Stimulated activated CD8-positive, alpha-beta memory T cell treated with anti-CD3 and anti-CD28 coated beads, Interleukin-12 subunit alpha, Interleukin-12 subunit beta, amount 100 ng/mL, for 1 hour (primary cell): Measurements from ENCODE around the gene SNAI1.
"Not testable (repeated sequence)": the region's sequence is repeated elsewhere in the genome, so short reads cannot be mapped to it uniquely, and the experiment has no call there.

Experiments used
- DNase-seq: peaks from one replicate; pipeline ENCODE4 v3.0.0-alpha.2; 2020; ENCODE audit warnings: low read depth

The SNAI1 gene

DNA sequence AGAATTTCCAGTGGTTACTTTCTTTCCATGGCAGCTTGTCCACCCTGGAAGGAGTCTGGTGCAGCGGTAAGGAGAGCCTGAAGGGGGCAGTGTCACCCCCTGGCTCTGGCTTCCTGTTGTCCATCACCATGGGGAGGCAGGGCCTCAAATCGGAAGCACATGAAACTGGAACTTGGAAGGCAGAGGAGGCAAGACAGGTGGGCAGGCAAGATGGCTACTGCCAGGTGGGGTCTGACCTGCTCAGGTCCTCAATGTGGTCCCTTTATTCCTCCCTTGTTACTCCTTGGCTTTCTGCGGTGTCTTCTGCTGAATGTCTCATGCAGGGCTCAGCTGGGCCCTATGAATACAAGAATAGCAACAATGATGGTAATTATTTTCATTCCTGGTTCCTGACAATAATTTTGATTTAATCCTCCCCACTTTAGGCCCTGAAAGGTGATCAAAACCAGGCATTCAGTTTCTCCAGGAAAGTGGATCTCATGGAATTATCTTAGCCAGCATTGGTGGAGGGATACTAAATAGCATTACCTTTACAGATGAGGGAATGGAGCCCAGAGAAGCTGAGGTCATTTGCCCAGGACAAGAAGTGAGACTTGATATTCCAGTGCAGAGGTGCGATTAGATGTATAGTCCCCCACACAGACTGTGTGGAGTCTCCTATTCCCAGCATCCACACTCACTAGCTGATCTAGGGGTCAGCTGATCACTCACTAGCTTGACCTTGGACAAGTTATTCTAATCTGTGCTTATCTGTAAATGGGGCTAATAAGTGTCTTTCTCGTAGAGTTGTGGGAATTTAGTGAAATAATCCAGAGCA lies 17.6 kb upstream of the SNAI1 start:
- DNase-seq = no peak

DNA sequence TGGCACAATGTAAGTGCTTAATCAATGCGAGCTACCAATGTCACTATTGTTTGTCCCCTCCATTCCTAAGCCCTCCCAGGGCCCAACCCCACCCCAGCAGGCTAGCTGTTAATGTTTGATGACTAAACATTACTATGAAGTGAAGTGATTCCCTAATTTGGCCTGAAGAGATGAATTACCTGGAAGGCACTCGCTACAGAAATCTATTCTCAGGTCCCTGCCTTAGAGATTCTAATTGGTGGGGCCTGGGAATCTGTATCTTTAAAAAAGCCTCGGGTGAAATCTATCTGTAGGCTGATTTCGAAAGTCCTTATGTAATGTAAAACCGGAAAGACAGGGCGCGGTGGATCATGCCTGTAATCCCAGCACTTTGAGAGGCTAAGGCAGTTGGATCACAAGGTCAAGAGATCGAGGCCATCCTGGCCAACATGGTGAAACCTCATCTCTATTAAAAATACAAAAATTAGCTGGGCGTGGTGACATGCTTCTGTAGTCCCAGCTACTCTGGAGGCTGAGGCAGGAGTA lies 16.9 kb upstream of the SNAI1 start:
- no peak for DNase-seq

DNA sequence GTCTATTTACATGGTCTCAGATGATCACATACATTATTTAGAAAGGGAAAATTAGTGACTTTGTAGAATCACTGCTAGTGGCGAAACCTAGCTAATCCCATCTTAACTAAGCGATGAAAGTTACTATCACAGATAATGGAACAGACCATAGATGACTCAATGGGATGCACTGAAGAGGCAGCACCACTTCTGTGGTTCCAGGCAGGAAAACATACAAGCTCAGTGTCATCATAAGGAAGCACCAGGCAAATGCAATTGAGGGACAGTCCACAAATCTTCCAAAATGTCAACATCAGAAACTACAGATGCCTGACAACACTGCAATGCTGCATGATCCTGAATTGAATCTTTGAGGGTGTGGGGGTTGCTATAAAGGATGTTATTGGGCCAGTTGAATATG lies 15.9 kb upstream of the SNAI1 start:
- DNase-seq = no peak

GRCh38 chr20:49969234-49969633 lies 13.5 kb upstream of the SNAI1 start:
- DNase-seq = no peak

GRCh38 chr20:49969946-49970345 lies 12.8 kb upstream of the SNAI1 start:
- DNase-seq = no peak

DNA sequence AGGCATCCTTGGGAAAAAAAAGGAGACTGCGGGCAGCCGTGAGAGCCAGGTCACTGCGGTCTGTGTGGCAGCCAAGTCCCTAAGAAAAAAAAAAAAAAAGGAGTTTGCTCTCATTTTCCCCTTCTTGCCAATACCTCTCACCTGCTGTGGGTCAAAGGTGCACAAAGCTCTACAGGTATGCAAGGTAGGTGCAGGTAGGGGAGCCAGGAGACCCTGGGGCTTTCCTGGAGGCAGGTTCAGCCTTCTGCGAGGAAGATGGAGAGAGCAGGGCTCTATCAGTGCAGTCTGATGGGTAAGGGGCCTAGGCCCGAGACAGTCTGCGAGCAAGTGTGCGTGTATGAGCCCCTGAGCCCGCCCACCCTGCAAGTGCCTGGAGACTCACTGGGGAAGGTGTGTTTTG lies 12.3 kb upstream of the SNAI1 start:
- DNase-seq = no peak

GRCh38 chr20:49973981-49974380 lies 8.8 kb upstream of the SNAI1 start:
- no peak for DNase-seq

DNA sequence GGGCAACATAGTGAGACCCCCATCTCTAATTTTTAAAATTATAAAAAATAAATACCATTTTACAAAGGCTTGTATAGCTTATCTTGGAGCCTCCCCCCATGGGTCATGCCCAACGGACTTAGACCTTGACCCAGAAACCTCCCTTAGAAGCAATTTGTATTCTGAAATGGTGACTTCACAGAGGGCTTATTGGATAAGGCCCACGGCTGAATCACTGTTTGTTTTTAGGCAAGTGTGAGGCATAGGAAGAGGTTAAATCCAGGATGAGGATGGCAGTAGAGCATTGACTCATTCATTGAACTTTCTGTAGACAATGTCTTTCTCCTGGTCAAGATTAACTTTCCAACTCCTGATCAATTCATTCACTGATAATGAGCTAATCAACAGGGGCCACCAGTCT lies 6.2 kb upstream of the SNAI1 start:
- no peak for DNase-seq

DNA sequence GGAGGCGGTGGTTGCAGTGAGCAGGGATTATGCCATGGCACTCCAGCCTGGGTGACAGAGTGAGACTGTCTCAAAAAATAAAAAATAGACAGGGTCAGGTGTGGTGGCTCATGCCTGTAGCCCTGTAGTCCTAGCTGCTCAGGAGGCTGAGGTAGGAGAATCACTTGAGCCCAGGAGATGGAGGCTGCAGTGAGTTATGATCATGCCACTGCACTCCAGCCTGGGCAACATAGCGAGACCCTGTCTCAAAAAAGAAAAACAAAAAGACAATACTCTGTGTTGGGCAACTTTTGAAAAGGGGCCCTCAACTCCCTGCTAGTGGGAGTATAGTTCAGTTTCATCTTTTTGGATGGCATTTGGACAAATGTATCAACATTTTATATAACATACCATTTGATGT lies 5.0 kb upstream of the SNAI1 start:
- not testable (repeated sequence) for DNase-seq

GRCh38 chr20:49978685-49979029 lies 4.1 kb upstream of the SNAI1 start:
- DNase-seq = no peak

DNA sequence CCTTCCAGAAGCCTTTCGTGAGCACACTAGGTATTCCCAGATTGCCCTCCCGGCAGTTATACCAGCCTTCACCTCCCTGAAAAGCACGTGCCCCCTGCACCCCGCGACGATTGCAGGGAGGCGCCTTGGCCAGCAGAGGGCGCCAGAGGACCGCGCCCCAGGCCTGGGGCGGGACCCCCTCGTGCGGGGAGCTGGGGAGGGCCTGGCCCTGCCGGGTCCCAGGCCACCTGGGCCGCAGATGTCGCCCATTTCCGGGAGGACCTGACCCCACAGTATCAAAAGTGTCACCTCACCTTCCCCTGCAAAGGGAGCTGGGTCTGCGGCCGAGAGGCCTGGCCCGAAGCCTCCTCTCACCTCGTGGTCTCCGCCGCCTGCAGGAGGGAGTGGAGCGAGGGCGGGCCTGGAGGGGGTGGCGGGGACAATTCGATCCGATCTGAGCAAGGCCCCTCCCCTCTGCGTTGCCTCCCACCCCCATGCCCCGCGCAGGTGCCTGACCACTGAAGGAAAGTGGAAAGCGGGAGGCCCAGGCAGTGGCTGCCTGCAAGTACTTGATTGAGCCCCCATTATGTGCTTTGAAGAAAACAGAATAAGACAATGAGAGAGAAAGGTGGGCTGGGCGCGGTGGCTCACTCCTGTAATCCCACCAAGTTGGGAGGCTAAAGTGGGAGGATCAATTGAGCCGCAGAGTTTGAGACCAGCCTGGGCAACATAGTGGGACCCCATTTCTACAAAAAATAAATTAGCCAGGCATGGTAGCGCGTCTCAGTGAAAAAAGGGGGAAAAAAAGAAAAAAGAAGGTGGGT lies 3.5 kb upstream of the SNAI1 start:
- DNase-seq = peak; percentile 47

DNA sequence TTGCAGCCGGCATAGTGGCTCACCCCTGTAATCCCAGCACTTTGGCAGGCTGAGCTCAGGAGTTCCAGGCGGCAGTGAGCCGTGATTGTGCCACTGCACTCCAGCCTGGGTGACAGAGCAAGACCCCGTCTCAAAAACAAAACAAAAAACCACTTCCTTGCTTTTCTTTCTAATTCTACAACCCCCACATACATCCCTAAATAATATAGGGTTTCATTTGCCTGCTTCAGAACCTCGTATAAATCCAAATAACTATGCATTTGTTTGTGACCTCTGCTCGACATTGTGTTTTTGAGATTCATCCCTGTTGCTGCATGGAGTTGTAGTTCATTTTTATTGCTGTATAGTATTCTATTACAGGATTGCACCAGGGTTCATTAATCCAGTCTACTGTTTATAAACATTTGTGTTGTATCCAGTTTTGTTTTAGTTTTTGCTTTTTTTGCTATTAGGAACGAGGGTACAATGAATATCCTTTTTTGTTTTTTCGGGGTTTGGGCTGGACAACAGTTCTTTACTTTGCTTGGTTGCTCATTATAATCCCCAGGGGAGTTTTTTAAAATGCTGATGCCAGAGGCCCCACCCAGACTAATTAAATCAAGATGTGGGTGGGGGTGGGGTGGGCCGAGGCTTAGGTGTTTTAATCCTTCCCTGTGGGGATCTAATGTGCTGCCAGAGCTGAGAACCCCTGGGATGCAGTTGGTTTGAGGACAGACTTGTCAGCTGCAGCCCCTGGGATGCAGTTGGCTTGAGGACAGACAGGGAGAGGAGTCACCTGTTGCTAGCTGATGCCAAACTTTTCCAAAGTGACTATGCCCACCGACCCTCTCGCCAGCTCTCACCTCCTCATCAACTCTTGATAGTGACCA lies 2.4 kb upstream of the SNAI1 start:
- DNase-seq = no peak

DNA sequence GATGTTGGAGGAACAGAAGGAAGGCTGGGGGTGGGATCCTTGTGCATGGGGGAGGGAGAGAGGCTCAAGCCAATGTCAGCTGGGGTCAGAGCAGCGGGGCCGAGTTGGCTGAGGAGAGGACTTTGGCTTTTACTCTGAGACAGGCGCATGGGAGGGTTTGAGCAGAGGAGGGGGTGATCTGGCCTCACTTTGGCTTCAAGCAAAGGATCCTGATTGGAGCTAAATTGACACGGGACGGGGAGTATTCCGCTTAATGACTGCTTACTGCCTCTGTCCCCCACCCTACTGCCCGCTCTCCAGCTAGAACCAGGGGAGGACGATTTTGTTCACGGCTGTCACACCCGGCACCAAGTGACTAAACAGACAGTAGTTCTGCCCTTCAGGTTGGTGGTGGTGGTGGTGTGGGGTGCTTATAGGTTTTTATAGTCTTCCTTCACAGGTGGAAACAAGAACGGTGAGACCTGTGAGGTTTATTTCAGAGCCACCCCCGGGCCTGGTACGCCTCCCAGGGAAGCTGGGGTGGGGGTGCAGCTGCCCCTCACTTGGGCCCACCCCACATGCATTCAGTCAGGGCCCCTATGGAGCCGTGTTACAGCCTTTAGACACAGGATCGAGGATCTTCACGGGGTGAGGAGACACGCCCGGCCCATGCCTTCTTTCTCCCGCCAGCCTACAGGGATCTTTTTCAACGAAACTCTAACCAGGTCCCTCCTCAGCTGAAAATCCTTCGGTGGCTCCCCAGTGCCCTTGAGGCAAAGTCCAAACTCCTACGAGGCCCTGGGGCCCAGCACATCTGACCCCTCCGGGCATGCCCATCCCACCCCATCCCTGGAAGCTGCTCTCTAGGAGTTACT lies 1.3 kb upstream of the SNAI1 start:
- no peak for DNase-seq

DNA sequence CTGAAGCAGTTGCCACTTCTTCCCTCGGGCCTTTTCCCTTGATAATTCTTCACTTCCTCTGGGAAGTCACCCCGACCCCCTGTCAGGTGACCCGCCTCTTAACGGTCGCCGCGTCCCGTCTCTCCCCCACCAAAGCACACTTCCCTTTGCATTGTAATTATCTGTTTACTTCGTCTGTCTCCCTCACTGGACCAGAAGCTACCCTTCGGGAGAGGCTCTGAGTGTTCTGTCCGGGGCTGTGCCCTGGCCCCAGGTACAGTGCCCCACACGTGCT lies 771 bp upstream of the SNAI1 start:
- DNase-seq = no peak

GRCh38 chr20:49983123-49983847 lies 505 bp downstream of the SNAI1 start:
- DNase-seq = no peak

DNA sequence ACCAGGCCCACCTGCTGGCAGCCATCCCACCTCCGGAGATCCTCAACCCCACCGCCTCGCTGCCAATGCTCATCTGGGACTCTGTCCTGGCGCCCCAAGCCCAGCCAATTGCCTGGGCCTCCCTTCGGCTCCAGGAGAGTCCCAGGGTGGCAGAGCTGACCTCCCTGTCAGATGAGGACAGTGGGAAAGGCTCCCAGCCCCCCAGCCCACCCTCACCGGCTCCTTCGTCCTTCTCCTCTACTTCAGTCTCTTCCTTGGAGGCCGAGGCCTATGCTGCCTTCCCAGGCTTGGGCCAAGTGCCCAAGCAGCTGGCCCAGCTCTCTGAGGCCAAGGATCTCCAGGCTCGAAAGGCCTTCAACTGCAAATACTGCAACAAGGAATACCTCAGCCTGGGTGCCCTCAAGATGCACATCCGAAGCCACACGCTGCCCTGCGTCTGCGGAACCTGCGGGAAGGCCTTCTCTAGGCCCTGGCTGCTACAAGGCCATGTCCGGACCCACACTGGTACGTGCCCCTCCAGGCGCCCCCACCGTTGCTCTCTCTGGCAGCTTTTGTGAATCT lies 1.1 kb downstream of the SNAI1 start:
- DNase-seq = no peak

DNA sequence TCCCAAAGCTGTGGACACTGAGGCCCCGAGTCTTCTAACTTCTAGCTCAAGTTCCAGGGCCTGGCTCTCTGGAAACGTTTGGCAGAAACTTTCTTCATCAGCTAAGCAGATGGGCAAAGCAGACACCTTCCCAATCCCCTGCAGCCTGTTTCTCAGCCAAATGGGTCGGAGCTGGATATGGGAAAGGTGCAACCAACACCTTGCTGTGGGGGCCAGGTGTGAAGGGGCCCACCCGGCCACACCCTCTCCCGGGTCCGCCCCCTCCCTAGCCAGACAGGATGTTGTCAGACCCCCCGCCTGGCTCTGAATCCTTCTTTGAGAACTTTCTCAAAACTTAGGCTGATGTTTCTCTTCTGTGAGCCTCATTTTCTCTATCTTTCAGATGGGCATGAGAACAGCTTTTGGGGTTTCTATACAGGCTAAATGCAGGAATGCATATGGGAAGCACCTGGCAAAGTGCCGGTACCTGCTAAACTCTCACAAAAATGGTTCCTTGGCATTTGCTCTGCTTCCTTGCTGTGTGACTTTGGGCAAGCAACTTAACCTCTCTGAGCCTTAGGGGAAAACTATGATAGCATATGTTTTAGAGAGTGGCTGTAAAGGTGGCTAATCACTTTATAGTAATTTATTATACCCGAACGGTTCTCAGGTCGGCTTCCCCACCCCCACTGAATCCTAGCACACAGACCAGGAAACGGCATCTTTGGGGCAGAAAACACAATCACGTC lies 1.8 kb downstream of the SNAI1 start:
- no peak for DNase-seq

DNA sequence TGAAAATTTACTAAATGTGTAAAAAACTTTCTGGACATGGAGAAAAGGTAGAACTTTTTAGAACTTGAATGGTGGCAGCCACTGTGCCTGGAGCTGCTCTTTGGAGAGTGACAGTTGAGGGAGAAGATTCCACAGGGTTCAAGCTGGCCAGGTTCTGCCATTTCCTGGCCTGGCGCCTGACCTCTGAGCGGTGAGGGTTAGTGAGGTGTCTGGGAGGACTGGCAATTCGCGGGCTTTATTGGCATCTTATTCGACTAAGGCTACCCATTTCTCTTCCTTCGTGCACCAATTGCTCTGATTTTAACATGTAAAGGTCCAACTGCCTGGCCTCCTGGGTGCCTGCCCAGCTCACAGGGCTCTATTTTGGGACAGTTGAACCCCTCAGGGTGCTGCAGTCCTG lies 2.4 kb downstream of the SNAI1 start:
- no peak for DNase-seq

DNA sequence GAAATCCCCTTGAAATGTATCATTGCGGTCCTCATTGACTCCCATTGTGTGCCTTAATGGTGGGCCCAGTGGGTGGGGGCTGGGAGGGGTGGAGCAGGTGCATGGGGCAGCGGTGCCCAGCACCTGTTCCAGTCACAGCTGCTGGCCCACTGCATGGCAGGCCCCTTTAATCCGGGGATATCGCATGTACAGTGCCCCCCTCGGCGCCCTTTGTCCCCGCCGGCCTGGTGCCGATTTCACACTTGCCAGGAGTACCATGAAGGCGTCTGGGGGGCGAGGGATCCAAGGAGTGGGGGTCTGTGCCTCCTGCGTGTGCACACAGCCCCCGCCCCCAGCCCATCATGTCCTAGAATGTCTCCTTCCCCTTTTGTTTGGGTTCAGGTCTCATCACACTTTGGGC lies 2.8 kb downstream of the SNAI1 start:
- no peak for DNase-seq

- no peak for DNase-seq
Observed at GRCh38 chr20:49986049-49986448, 3.3 kb downstream of the SNAI1 start.
